K562 (cell line): ENCODE data around the gene ING4. TPM values are rescaled to one million over a fixed set of nuclear protein-coding genes. Genes with fewer than 3 reads are reported as not detected.

Source experiments
- ARID1B ChIP-seq: fragments of 450-650 bp; IDR thresholded peaks from 2 replicates; pipeline ENCODE4 v1.6.1; 2016; ENCODE audit warnings: antibody characterized with exemption, mild to moderate bottlenecking, inconsistent platforms
- DMBX1 ChIP-seq: fragments of 250-450 bp; sonication (Bioruptor Pico); IDR thresholded peaks from 2 replicates; pipeline ENCODE4 v1.8.0; 2022; ENCODE audit warnings: inconsistent platforms, mild to moderate bottlenecking, moderate library complexity, borderline replicate concordance
- ELF2 ChIP-seq: fragments of 250-450 bp; sonication (Bioruptor Pico); IDR thresholded peaks from 2 replicates; pipeline ENCODE4 v1.5.0; 2021; ENCODE audit warnings: mild to moderate bottlenecking
- EP300 ChIP-seq: IDR thresholded peaks from 2 replicates; pipeline ENCODE4 v1.6.1; 2012; ENCODE audit warnings: low read length, improper control_type of control experiment
- ETV5 ChIP-seq: sonication (generic); formaldehyde crosslinking; IDR thresholded peaks from 2 replicates; pipeline ENCODE4 v1.4.0; 2020; ENCODE audit warnings: low read depth, mild to moderate bottlenecking, missing genetic modification reagents
- FOS ChIP-seq: IDR thresholded peaks from 3 replicates; pipeline ENCODE4 v1.6.1; 2011; ENCODE audit not compliant: insufficient read length; ENCODE audit errors: extremely low read depth
- FUS ChIP-seq: fragments of 200-400 bp; formaldehyde crosslinking; optimal IDR thresholded peaks from 2 replicates; pipeline ENCODE3; 2017; ENCODE audit warnings: low read depth, low read length
- HLTF ChIP-seq: fragments of 450-650 bp; IDR thresholded peaks from 2 replicates; pipeline ENCODE4 v1.6.1; 2016
- HMGN3 ChIP-seq: IDR thresholded peaks from 2 replicates; pipeline ENCODE4 v1.6.1; 2011; ENCODE audit warnings: borderline replicate concordance, low read depth, mild to moderate bottlenecking, mixed read lengths, low read length; ENCODE audit not compliant: insufficient read length; ENCODE audit errors: extremely low read depth
- HNRNPL ChIP-seq: fragments of 200-400 bp; formaldehyde crosslinking; IDR thresholded peaks from 2 replicates; pipeline ENCODE4 v1.6.1; 2017; ENCODE audit warnings: low read depth, mild to moderate bottlenecking, low read length
- JUND ChIP-seq, 2 experiments: IDR thresholded peaks; 2 replicates in 1 of 2; 3 replicates in 1 of 2; pipeline ENCODE4 v1.6.1; 2011; ENCODE audit warnings: borderline replicate concordance in 2 of 2, low read depth in 2 of 2, low read length in 2 of 2, improper control_type of control experiment in 1 of 2, missing biosample characterization in 1 of 2, missing genetic modification characterization in 1 of 2, missing genetic modification reagents in 1 of 2
- KHSRP ChIP-seq: fragments of 450-650 bp; IDR thresholded peaks from 2 replicates; pipeline ENCODE4 v1.6.1; 2017
- LARP7 ChIP-seq: fragments of 450-650 bp; IDR thresholded peaks from 2 replicates; pipeline ENCODE4 v1.6.1; 2016
- NONO ChIP-seq, 2 experiments: fragments of 200-400 bp in 1 of 2; fragments of 450-650 bp in 1 of 2; formaldehyde crosslinking in 1 of 2; IDR thresholded peaks; 2 replicates each; pipeline ENCODE4 v1.6.1; 2017; ENCODE audit warnings: low read depth in 2 of 2, mild to moderate bottlenecking in 2 of 2, moderate library complexity in 2 of 2, low read length in 1 of 2
- POLR2H ChIP-seq: IDR thresholded peaks from 2 replicates; pipeline ENCODE4 v1.6.1; 2016; ENCODE audit warnings: missing genetic modification characterization, low read depth, mild to moderate bottlenecking, control low read depth, missing compliant biosample characterization, moderate library complexity
- POU5F1 ChIP-seq: fragments of 150-350 bp; IDR thresholded peaks from 2 replicates; pipeline ENCODE4 v1.6.1; 2014; ENCODE audit warnings: borderline replicate concordance, low read length, low read depth, mild to moderate bottlenecking; ENCODE audit not compliant: partially characterized antibody
- PURB ChIP-seq: sonication (generic); formaldehyde crosslinking; IDR thresholded peaks from 2 replicates; pipeline ENCODE4 v1.9.0; 2021; ENCODE audit warnings: low read depth, mild to moderate bottlenecking, missing genetic modification reagents
- SNRNP70 ChIP-seq: fragments of 200-400 bp; formaldehyde crosslinking; optimal IDR thresholded peaks from 2 replicates; pipeline ENCODE3; 2017; ENCODE audit warnings: low read depth, low read length
- SREBF2 ChIP-seq: sonication (generic); formaldehyde crosslinking; IDR thresholded peaks from 2 replicates; pipeline ENCODE4 v1.4.0; 2020; ENCODE audit warnings: mild to moderate bottlenecking, missing genetic modification reagents
- TAF9B ChIP-seq: fragments of 450-650 bp; IDR thresholded peaks from 2 replicates; pipeline ENCODE4 v1.6.1; 2018; ENCODE audit warnings: mild to moderate bottlenecking; ENCODE audit not compliant: partially characterized antibody
- TFAM ChIP-seq: fragments of 250-450 bp; sonication (Bioruptor Pico); conservative IDR thresholded peaks from 2 replicates; pipeline ENCODE4 v1.5.0; 2021; ENCODE audit warnings: mild to moderate bottlenecking, moderate library complexity
- XRCC5 ChIP-seq: fragments of 200-400 bp; formaldehyde crosslinking; IDR thresholded peaks from 2 replicates; pipeline ENCODE4 v1.6.1; 2017; ENCODE audit warnings: low read depth, mild to moderate bottlenecking, low read length
- ZFX ChIP-seq: sonication (generic); formaldehyde crosslinking; IDR thresholded peaks from 2 replicates; pipeline ENCODE4 v1.8.0; 2022; ENCODE audit warnings: mild to moderate bottlenecking, missing genetic modification reagents, moderate library complexity
- ZNF175 ChIP-seq: fragments of 200-800 bp; sonication (Bioruptor generic); IDR thresholded peaks from 2 replicates; pipeline ENCODE4 v1.6.1; 2016; ENCODE audit warnings: low read depth, mild to moderate bottlenecking, missing genetic modification characterization, missing compliant biosample characterization
- ZNF197 ChIP-seq: fragments of 200-800 bp; sonication (Bioruptor generic); IDR thresholded peaks from 2 replicates; pipeline ENCODE4 v1.6.1; 2016; ENCODE audit warnings: low read depth, missing genetic modification characterization, missing compliant biosample characterization
- ZNF57 ChIP-seq: fragments of 450-650 bp; formaldehyde crosslinking; IDR thresholded peaks from 2 replicates; pipeline ENCODE4 v1.4.0; 2020; ENCODE audit warnings: mild to moderate bottlenecking, moderate library complexity
- ZNF589 ChIP-seq: fragments of 200-800 bp; sonication (Bioruptor generic); IDR thresholded peaks from 2 replicates; pipeline ENCODE4 v1.6.1; 2016; ENCODE audit warnings: low read depth, missing genetic modification characterization, missing compliant biosample characterization
- ZNF696 ChIP-seq: fragments of 250-450 bp; sonication (Bioruptor Pico); conservative IDR thresholded peaks from 2 replicates; pipeline ENCODE4 v1.4.0; 2020; ENCODE audit warnings: mild to moderate bottlenecking, moderate library complexity
- ZSCAN32 ChIP-seq: fragments of 450-650 bp; formaldehyde crosslinking; IDR thresholded peaks from 2 replicates; pipeline ENCODE4 v1.4.0; 2020; ENCODE audit warnings: mild to moderate bottlenecking, moderate library complexity
- polyA plus RNA-seq, 8 experiments: library from polyadenylated mRNA; depleted of rRNA in 4 of 8; stranded (reverse) in 5 of 8; unstranded in 3 of 8; fragments of >200 nt; fragmentation: Nextera tagmentation in 2 of 8; fragmentation: Illumina TruSeq in 1 of 8; extraction: Ambion mirVana in 2 of 8; extraction: Trizol in 1 of 8; gene quantifications; 2 replicates each; pipeline versions ENCODE4 v1.2.1 to v1.2.3, GENCODE V29; 2011 to 2014; ENCODE audit warnings: inconsistent platforms in 1 of 8, missing spikeins in 1 of 8
- total RNA-seq, 7 experiments: library from RNA; depleted of rRNA in 6 of 7; stranded (reverse); fragments of >200 nt in 6 of 7; fragmentation: Illumina TruSeq in 2 of 7; extraction: Trizol in 2 of 7; gene quantifications; 2 replicates each; pipeline versions ENCODE4 v1.2.1 to v1.2.3, GENCODE V29; 2011 to 2021; ENCODE audit warnings: low replicate concordance in 1 of 7
- TF ChIP-seq, protein P1 (sequence below): sonication (generic); formaldehyde crosslinking; IDR thresholded peaks from 2 replicates; pipeline ENCODE4 v1.8.1; 2023; ENCODE audit warnings: mild to moderate bottlenecking, missing genetic modification reagents

The ING4 gene
- total and polyA plus RNA-seq, 9 of the 15 experiments (the other 6 are each of a cell fraction or from before 2014, with no cell fraction given), result 6.6 to 30.2 (median 15.7) TPM

GRCh38 chr12:6639151-6639801 lies 23.6 kb downstream of the ING4 start (continued):
- TF ChIP-seq TFAM (CRISPR knock-in tag), result no peak
- TF ChIP-seq POLR2H (tag), result no peak
- peak; percentile 94 for TF ChIP-seq ETV5 (CRISPR knock-in tag)
- TF ChIP-seq PURB (CRISPR knock-in tag), result no peak
- TF ChIP-seq ZNF696, result no peak
- peak; percentile 61; the same call in 1 of the 2 replicates for TF ChIP-seq DMBX1
- TF ChIP-seq HNRNPL, result no peak
- 0 out of 2 replicates have a peak, but pooled peaks have one; percentile 30 for TF ChIP-seq ZNF197 (CRISPR knock-in tag)
- TF ChIP-seq ELF2, result no peak
- TF ChIP-seq KHSRP, result no peak
- TF ChIP-seq, protein P1, sequence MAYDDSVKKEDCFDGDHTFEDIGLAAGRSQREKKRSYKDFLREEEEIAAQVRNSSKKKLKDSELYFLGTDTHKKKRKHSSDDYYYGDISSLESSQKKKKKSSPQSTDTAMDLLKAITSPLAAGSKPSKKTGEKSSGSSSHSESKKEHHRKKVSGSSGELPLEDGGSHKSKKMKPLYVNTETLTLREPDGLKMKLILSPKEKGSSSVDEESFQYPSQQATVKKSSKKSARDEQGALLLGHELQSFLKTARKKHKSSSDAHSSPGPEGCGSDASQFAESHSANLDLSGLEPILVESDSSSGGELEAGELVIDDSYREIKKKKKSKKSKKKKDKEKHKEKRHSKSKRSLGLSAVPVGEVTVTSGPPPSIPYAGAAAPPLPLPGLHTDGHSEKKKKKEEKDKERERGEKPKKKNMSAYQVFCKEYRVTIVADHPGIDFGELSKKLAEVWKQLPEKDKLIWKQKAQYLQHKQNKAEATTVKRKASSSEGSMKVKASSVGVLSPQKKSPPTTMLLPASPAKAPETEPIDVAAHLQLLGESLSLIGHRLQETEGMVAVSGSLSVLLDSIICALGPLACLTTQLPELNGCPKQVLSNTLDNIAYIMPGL (CRISPR knock-in tag), result no peak
- 0 out of 2 replicates have a peak, but pooled peaks have one; percentile 33 for TF ChIP-seq ZNF175 (CRISPR knock-in tag)
- peak; percentile 38 for TF ChIP-seq FOS
- TF ChIP-seq JUND (IDR thresholded peaks at IDR 0.05; ENCODE audit: borderline replicate concordance, low read depth, low read length), result peak; percentile 96
- peak; percentile 91; the same call in 2 of the 3 replicates for TF ChIP-seq JUND (tag; IDR thresholded peaks at IDR 0.05; ENCODE audit: borderline replicate concordance, low read depth, low read length)
- TF ChIP-seq FUS, result no peak
- peak; percentile 98 for TF ChIP-seq ARID1B
- 0 out of 4 replicates have a peak, but pooled peaks of 1 of the 2 experiments have one; percentile 31 for TF ChIP-seq NONO (IDR thresholded peaks at IDR 0.05; ENCODE audit: low read depth in 2 of 2, low read length in 1 of 2)
- peak; percentile 40 for TF ChIP-seq TAF9B
- TF ChIP-seq ZNF57 (CRISPR knock-in tag), result no peak
- no peak for TF ChIP-seq HMGN3
- no peak for TF ChIP-seq HLTF
- TF ChIP-seq ZNF589 (CRISPR knock-in tag), result peak; percentile 89
- peak; percentile 54 for TF ChIP-seq ZFX (CRISPR knock-in tag)
- no peak for TF ChIP-seq ZSCAN32
- TF ChIP-seq SREBF2 (CRISPR knock-in tag), result no peak
- no peak for TF ChIP-seq SNRNP70
- no peak for TF ChIP-seq XRCC5
- TF ChIP-seq LARP7, result no peak
- peak; percentile 91 for TF ChIP-seq EP300
- TF ChIP-seq POU5F1, result no peak
